Measurements from ENCODE around the gene TRIM38.

- TF ChIP-seq, protein P1, sequence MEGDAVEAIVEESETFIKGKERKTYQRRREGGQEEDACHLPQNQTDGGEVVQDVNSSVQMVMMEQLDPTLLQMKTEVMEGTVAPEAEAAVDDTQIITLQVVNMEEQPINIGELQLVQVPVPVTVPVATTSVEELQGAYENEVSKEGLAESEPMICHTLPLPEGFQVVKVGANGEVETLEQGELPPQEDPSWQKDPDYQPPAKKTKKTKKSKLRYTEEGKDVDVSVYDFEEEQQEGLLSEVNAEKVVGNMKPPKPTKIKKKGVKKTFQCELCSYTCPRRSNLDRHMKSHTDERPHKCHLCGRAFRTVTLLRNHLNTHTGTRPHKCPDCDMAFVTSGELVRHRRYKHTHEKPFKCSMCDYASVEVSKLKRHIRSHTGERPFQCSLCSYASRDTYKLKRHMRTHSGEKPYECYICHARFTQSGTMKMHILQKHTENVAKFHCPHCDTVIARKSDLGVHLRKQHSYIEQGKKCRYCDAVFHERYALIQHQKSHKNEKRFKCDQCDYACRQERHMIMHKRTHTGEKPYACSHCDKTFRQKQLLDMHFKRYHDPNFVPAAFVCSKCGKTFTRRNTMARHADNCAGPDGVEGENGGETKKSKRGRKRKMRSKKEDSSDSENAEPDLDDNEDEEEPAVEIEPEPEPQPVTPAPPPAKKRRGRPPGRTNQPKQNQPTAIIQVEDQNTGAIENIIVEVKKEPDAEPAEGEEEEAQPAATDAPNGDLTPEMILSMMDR (IDR thresholded peaks at IDR 0.05; ENCODE audit: borderline replicate concordance, extremely low read depth, low read length, poor library complexity, severe bottlenecking) = no peak
- TF ChIP-seq EZH2 (IDR thresholded peaks at IDR 0.05; ENCODE audit: borderline replicate concordance, low read depth, low read length, severe bottlenecking) = no peak
Measured at GRCh38 chr6:25995507-25995906, 32.9 kb downstream of the TRIM38 start.

All from DND-41 (cell line).